ENCODE data around the gene SLIT1.

Gene SLIT1

GRCh38 chr10:97119058-97119745 is 66.6 kb downstream of the SLIT1 start:
- Histone ChIP-seq H2AFZ (ENCODE audit: low read length) (no peak overlapping the region), H3K9me2 (ENCODE audit: low read depth, low read length) (no peaks in the 10 kb centered on the region), H3F3A (ENCODE audit: insufficient read depth, low read length) (no peaks in the 10 kb centered on the region), H3K9me3 (ENCODE audit: low read length) (no peaks in the 10 kb centered on the region), H3K9ac (ENCODE audit: low read length) (no peak overlapping the region), H3K27ac (ENCODE audit: low read depth, low read length, poor library complexity, severe bottlenecking) (no peak overlapping the region), H3K4me2 (ENCODE audit: low read length) (no peak overlapping the region), H4K20me1 (ENCODE audit: insufficient read depth, low read length) (no peaks in the 10 kb centered on the region), H3K4me3 (ENCODE audit: low read depth, low read length, poor library complexity, severe bottlenecking) (no peak overlapping the region), H3K36me3 (ENCODE audit: insufficient read depth, low read length) (no peaks in the 10 kb centered on the region), H3K27me3 (ENCODE audit: insufficient read depth, low read length) (no peaks in the 10 kb centered on the region), H3K79me2 (ENCODE audit: insufficient read depth, low read length) (no peaks in the 10 kb centered on the region), H3K4me1 (ENCODE audit: insufficient read depth, low read length, severe bottlenecking) (no peaks in the 10 kb centered on the region)
- TF ChIP-seq EZH2 (IDR thresholded peaks at IDR 0.05; ENCODE audit: borderline replicate concordance, low read length), result no peak
- TF ChIP-seq, protein P1, sequence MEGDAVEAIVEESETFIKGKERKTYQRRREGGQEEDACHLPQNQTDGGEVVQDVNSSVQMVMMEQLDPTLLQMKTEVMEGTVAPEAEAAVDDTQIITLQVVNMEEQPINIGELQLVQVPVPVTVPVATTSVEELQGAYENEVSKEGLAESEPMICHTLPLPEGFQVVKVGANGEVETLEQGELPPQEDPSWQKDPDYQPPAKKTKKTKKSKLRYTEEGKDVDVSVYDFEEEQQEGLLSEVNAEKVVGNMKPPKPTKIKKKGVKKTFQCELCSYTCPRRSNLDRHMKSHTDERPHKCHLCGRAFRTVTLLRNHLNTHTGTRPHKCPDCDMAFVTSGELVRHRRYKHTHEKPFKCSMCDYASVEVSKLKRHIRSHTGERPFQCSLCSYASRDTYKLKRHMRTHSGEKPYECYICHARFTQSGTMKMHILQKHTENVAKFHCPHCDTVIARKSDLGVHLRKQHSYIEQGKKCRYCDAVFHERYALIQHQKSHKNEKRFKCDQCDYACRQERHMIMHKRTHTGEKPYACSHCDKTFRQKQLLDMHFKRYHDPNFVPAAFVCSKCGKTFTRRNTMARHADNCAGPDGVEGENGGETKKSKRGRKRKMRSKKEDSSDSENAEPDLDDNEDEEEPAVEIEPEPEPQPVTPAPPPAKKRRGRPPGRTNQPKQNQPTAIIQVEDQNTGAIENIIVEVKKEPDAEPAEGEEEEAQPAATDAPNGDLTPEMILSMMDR (IDR thresholded peaks at IDR 0.05; ENCODE audit: low read length), result no peak

DNA sequence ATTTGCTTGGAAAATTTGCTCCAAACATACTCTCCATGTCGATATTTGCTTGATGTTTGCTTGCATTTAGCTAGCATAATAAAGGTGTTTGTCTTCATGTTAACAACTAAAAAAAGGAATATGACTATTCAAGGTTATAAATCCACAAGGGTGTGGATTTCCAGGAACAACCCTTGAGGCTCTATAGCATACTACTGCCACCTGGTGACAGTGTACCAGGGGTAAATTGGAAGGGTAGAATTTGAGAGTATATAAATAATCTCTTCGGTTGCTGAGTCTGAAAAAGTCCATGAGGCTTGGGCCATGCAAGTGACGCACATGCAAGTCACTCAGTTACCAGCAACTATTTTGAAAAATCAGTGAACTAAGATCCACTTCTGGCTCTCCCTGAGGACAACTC is 68.4 kb downstream of the SLIT1 start:
- H3K4me2 ChIP-seq (ENCODE audit: low read length), result no peak overlapping the region
- H3K9me3 ChIP-seq (ENCODE audit: low read length), result no peaks in the 10 kb centered on the region
- no peak overlapping the region for H3K4me3 ChIP-seq (ENCODE audit: low read depth, low read length, poor library complexity, severe bottlenecking)
- H3K36me3 ChIP-seq (ENCODE audit: insufficient read depth, low read length), result no peaks in the 10 kb centered on the region
- no peaks in the 10 kb centered on the region for H3K9me2 ChIP-seq (ENCODE audit: low read depth, low read length)
- H4K20me1 ChIP-seq (ENCODE audit: insufficient read depth, low read length), result no peaks in the 10 kb centered on the region
- no peaks in the 10 kb centered on the region for H3F3A ChIP-seq (ENCODE audit: insufficient read depth, low read length)
- no peaks in the 10 kb centered on the region for H3K79me2 ChIP-seq (ENCODE audit: insufficient read depth, low read length)
- H3K27me3 ChIP-seq (ENCODE audit: insufficient read depth, low read length), result no peaks in the 10 kb centered on the region
- H3K27ac ChIP-seq (ENCODE audit: low read depth, low read length, poor library complexity, severe bottlenecking), result no peak overlapping the region
- no peak overlapping the region for H3K9ac ChIP-seq (ENCODE audit: low read length)
- no peaks in the 10 kb centered on the region for H3K4me1 ChIP-seq (ENCODE audit: insufficient read depth, low read length, severe bottlenecking)
- no peak overlapping the region for H2AFZ ChIP-seq (ENCODE audit: low read length)
- TF ChIP-seq EZH2 (IDR thresholded peaks at IDR 0.05; ENCODE audit: borderline replicate concordance, low read length), result no peak
- TF ChIP-seq, protein P1 (IDR thresholded peaks at IDR 0.05; ENCODE audit: low read length), result no peak

- H3K4me1 ChIP-seq (ENCODE audit: insufficient read depth, low read length, severe bottlenecking), result no peaks in the 10 kb centered on the region
- H3K79me2 ChIP-seq (ENCODE audit: insufficient read depth, low read length), result no peaks in the 10 kb centered on the region
- no peaks in the 10 kb centered on the region for H3F3A ChIP-seq (ENCODE audit: insufficient read depth, low read length)
- no peaks in the 10 kb centered on the region for H3K9me3 ChIP-seq (ENCODE audit: low read length)
- no peaks in the 10 kb centered on the region for H4K20me1 ChIP-seq (ENCODE audit: insufficient read depth, low read length)
- H3K9ac ChIP-seq (ENCODE audit: low read length), result no peak overlapping the region
- TF ChIP-seq, protein P1 (IDR thresholded peaks at IDR 0.05; ENCODE audit: low read length), result no peak
- TF ChIP-seq EZH2 (IDR thresholded peaks at IDR 0.05; ENCODE audit: borderline replicate concordance, low read length), result no peak
- H2AFZ ChIP-seq (ENCODE audit: low read length), result no peak overlapping the region
- H3K27me3 ChIP-seq (ENCODE audit: insufficient read depth, low read length), result no peaks in the 10 kb centered on the region
- no peak overlapping the region for H3K4me2 ChIP-seq (ENCODE audit: low read length)
- no peak overlapping the region for H3K4me3 ChIP-seq (ENCODE audit: low read depth, low read length, poor library complexity, severe bottlenecking)
- H3K27ac ChIP-seq (ENCODE audit: low read depth, low read length, poor library complexity, severe bottlenecking), result no peak overlapping the region
- H3K36me3 ChIP-seq (ENCODE audit: insufficient read depth, low read length), result no peaks in the 10 kb centered on the region
- H3K9me2 ChIP-seq (ENCODE audit: low read depth, low read length), result no peaks in the 10 kb centered on the region
Measured at GRCh38 chr10:97116462-97117162, 69.1 kb downstream of the SLIT1 start.
